HepG2 (cell line): Measurements from ENCODE around the gene PKM. TPM values are rescaled to one million over a fixed set of nuclear protein-coding genes. Genes with fewer than 3 reads are reported as not detected.

Experiments
- ATRX ChIP-seq: sonication (generic); formaldehyde crosslinking; IDR thresholded peaks from 2 replicates; pipeline ENCODE4 v1.4.0; 2020; ENCODE audit warnings: missing genetic modification reagents, borderline replicate concordance
- CAMTA2 ChIP-seq: sonication (generic); formaldehyde crosslinking; IDR thresholded peaks from 2 replicates; pipeline ENCODE4 v1.4.0; 2020; ENCODE audit warnings: mild to moderate bottlenecking, missing genetic modification reagents, borderline replicate concordance
- CCAR2 ChIP-seq: fragments of 200-400 bp; formaldehyde crosslinking; optimal IDR thresholded peaks from 2 replicates; pipeline ENCODE3; 2018; ENCODE audit warnings: low read depth, mild to moderate bottlenecking, low read length, moderate library complexity
- GABPA ChIP-seq, 2 experiments: IDR thresholded peaks; 2 replicates each; pipeline ENCODE4 v1.6.1; 2011 to 2016; ENCODE audit warnings: low read depth in 2 of 2, low read length in 1 of 2, missing biosample characterization in 1 of 2, missing genetic modification characterization in 1 of 2
- GABPB1 ChIP-seq: IDR thresholded peaks from 2 replicates; pipeline ENCODE4 v1.6.1; 2016; ENCODE audit warnings: mild to moderate bottlenecking, missing genetic modification reagents, moderate library complexity, missing compliant biosample characterization
- HDAC1 ChIP-seq: sonication (generic); formaldehyde crosslinking; IDR thresholded peaks from 2 replicates; pipeline ENCODE4 v1.5.1; 2020; ENCODE audit warnings: mild to moderate bottlenecking, missing genetic modification reagents
- IKZF5 ChIP-seq: IDR thresholded peaks from 2 replicates; pipeline ENCODE4 v1.6.1; 2018; ENCODE audit warnings: missing genetic modification reagents, mild to moderate bottlenecking, missing compliant biosample characterization
- MXD3 ChIP-seq: IDR thresholded peaks from 2 replicates; pipeline ENCODE4 v1.6.1; 2016; ENCODE audit warnings: mild to moderate bottlenecking, missing biosample characterization, missing genetic modification reagents
- NFAT5 ChIP-seq: sonication (generic); formaldehyde crosslinking; IDR thresholded peaks from 2 replicates; pipeline ENCODE4 v1.4.0; 2020; ENCODE audit warnings: missing genetic modification reagents
- SMAD1 ChIP-seq: sonication (generic); formaldehyde crosslinking; IDR thresholded peaks from 2 replicates; pipeline ENCODE4 v1.4.0; 2020; ENCODE audit warnings: missing genetic modification reagents, low read depth, mild to moderate bottlenecking, borderline replicate concordance
- ZFP41 ChIP-seq: sonication (generic); formaldehyde crosslinking; IDR thresholded peaks from 2 replicates; pipeline ENCODE4 v1.4.0; 2020; ENCODE audit warnings: mild to moderate bottlenecking, missing genetic modification reagents, borderline replicate concordance
- ZNF335 ChIP-seq: sonication (generic); formaldehyde crosslinking; IDR thresholded peaks from 2 replicates; pipeline ENCODE4 v1.4.0; 2020; ENCODE audit warnings: missing genetic modification reagents
- ZNF33A ChIP-seq: sonication (generic); formaldehyde crosslinking; IDR thresholded peaks from 2 replicates; pipeline ENCODE4 v1.5.1; 2020; ENCODE audit warnings: missing genetic modification reagents, mild to moderate bottlenecking, moderate library complexity, borderline replicate concordance
- ZNF431 ChIP-seq: sonication (generic); formaldehyde crosslinking; IDR thresholded peaks from 2 replicates; pipeline ENCODE4 v1.9.0; 2022; ENCODE audit warnings: missing genetic modification reagents, low read depth, mild to moderate bottlenecking, borderline replicate concordance
- ZNF468 ChIP-seq: sonication (generic); formaldehyde crosslinking; IDR thresholded peaks from 2 replicates; pipeline ENCODE4 v1.8.0; 2022; ENCODE audit warnings: mild to moderate bottlenecking, moderate library complexity, missing genetic modification reagents
- ZNF510 ChIP-seq: sonication (generic); formaldehyde crosslinking; IDR thresholded peaks from 2 replicates; pipeline ENCODE4 v1.4.0; 2020; ENCODE audit warnings: low read depth, mild to moderate bottlenecking, missing genetic modification reagents
- ZNF552 ChIP-seq: sonication (generic); formaldehyde crosslinking; IDR thresholded peaks from 2 replicates; pipeline ENCODE4 v1.9.0; 2022; ENCODE audit warnings: missing genetic modification reagents, mild to moderate bottlenecking, borderline replicate concordance
- ZNF839 ChIP-seq: sonication (generic); formaldehyde crosslinking; IDR thresholded peaks from 2 replicates; pipeline ENCODE4 v1.4.0; 2020; ENCODE audit warnings: missing genetic modification reagents, mild to moderate bottlenecking, borderline replicate concordance
- ZSCAN29 ChIP-seq: sonication (generic); formaldehyde crosslinking; conservative IDR thresholded peaks from 2 replicates; pipeline ENCODE4 v1.4.0; 2020; ENCODE audit warnings: mild to moderate bottlenecking, missing genetic modification reagents
- polyA plus RNA-seq, 8 experiments: library from polyadenylated mRNA; depleted of rRNA in 3 of 8; stranded (reverse) in 7 of 8; unstranded in 1 of 8; fragments of >200 nt; fragmentation: Illumina TruSeq in 4 of 8; extraction: Trizol in 4 of 8; gene quantifications; 2 replicates each; pipeline versions ENCODE4 v1.2.1 to v1.2.3, GENCODE V29; 2011 to 2016; ENCODE audit warnings: low read depth in 4 of 8, missing spikeins in 1 of 8, mixed read lengths in 1 of 8; ENCODE audit not compliant: insufficient read depth in 1 of 8
- total RNA-seq, 5 experiments: library from RNA; depleted of rRNA; stranded (reverse); fragments of >200 nt; fragmentation: Illumina TruSeq; extraction: Trizol; gene quantifications; 2 replicates each; pipeline ENCODE4 v1.2.3, GENCODE V29; 2016; ENCODE audit warnings: low read depth in 1 of 5

Gene PKM
- total and polyA plus RNA-seq, 2 of the 13 experiments (the other 11 are each of a cell fraction or from before 2014, with no cell fraction given), result 488 to 780 TPM

GRCh38 chr15:72230197-72231065, 559 bp downstream of the PKM start (continued):
- TF ChIP-seq IKZF5 (CRISPR knock-in tag) (no peak), SMAD1 (CRISPR knock-in tag) (no peak), ZNF552 (no peak), ATRX (CRISPR knock-in tag) (no peak), ZNF839 (CRISPR knock-in tag) (no peak), MXD3 (CRISPR knock-in tag) (no peak), ZNF510 (CRISPR knock-in tag) (no peak), GABPA (IDR thresholded peaks at IDR 0.05; ENCODE audit: low read depth, low read length) (0 out of 2 replicates have a peak, but pooled peaks have one; percentile 18), GABPA (CRISPR knock-in tag; IDR thresholded peaks at IDR 0.05; ENCODE audit: low read depth) (peak; percentile 46; the same call in 1 of the 2 replicates), ZNF431 (CRISPR knock-in tag) (no peak), GABPB1 (CRISPR knock-in tag) (peak; percentile 59), ZNF468 (CRISPR knock-in tag) (no peak; the same call in 1 of the 2 replicates), CAMTA2 (no peak), ZSCAN29 (no peak), ZNF33A (CRISPR knock-in tag) (no peak), ZFP41 (no peak), NFAT5 (CRISPR knock-in tag) (peak; percentile 5), CCAR2 (peak; percentile 49), HDAC1 (CRISPR knock-in tag) (peak; percentile 33; the same call in 1 of the 2 replicates), ZNF335 (no peak)
